Hematopoietic multipotent progenitor cell treated with erythropoietin and hydrocortisone succinate and interleukin-3 and kit ligand, for 6 days (in vitro differentiated cells): ENCODE measurements around the gene YAE1.

Experiments used
- DNase-seq: peaks from one replicate; pipeline ENCODE4 v3.0.0-alpha.2; 2015

YAE1 gene

GRCh38 chr7:39609113-39609934 lies 43.1 kb downstream of the YAE1 start:
- DNase-seq, result peak; percentile 48

GRCh38 chr7:39609935-39610263 lies 43.7 kb downstream of the YAE1 start:
- DNase-seq, result no peak

GRCh38 chr7:39613577-39613976 lies 47.4 kb downstream of the YAE1 start:
- no peak for DNase-seq

- DNase-seq, result peak; percentile 17
These were observed 48.1 kb downstream of the YAE1 start for GRCh38 chr7:39614299-39614698.

GRCh38 chr7:39615350-39615975 lies 49.3 kb downstream of the YAE1 start:
- no peak for DNase-seq

- DNase-seq, result no peak
These were observed 49.9 kb downstream of the YAE1 start for GRCh38 chr7:39616138-39616537.

DNA sequence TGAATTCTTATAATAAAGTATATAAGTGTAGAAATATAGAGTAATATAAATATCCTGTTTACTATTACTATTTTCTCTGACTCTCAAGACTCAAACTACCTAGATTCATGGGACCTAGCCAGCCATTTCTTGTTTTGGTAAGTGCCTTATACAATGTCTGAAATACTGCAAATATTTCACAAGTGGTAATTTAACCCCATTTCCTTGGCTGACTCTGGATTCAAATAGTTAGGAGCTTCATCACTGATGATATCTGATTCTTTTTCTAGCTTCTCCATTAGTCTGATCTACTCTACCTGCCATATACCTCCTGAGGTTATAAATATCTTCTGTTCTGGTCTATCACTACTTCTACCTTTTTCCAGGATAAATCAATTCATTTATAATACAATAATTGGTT lies 50.8 kb downstream of the YAE1 start:
- DNase-seq, result no peak

- no peak for DNase-seq
These were observed 52.7 kb downstream of the YAE1 start for GRCh38 chr7:39618868-39619267.

DNA sequence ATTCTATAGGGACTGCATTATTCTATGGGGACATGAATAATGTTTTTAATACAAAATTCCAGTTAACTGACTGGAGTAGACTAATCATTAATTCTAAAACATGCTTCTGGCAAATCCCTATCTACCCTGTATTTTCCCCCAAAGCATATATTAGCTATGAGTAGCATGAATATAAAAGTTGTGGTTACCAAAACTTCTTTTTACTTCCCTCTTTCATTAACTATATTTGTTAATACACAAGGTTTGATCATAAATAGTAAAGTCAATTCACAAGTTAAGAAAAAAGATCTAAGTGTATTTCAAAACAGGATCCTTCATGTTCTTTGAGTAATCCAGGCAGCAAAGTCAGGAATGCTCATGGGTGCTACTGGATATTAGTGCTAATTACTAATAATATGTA lies 54.3 kb downstream of the YAE1 start:
- DNase-seq, result no peak

- no peak for DNase-seq
These were observed 55.1 kb downstream of the YAE1 start for GRCh38 chr7:39621261-39621660.

DNA sequence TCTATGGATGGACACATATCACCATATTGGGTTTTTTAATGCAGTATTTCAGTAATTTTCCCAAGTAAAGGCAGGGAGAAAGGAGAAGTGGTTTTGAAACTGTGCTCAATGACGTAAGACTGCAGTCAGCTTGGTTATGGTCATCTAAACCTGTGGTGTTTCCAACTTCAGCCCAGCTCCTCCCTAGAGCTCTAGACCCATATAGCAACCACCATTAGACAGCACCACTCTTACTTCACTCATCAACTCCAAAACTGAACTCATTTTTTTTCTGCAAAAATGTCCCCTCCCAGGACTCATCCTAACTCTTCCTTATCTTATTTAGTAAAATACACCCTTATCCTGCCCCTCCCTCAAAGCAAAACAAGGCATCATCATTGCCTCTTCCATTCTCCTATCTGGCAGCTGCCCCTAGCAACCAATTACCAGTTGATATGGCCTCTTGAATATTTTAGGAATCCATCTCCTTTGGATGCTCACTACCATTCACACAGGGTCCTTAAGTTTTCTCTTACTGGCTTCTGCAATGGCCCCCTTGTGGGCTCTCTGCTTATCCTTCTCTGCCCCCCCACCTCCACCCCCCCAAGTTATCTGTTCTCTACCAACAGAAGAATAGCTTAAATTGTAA lies 55.7 kb downstream of the YAE1 start:
- peak; percentile 72 for DNase-seq
